GM23248 (cell line): Measurements from ENCODE around the gene VWA2. TPM values are rescaled to one million over a fixed set of nuclear protein-coding genes. Genes with fewer than 3 reads are reported as not detected.

ENCODE experiments used
- DNase-seq: peaks from one replicate; pipeline ENCODE4 v3.0.0-alpha.2; 2015
- H2AFZ ChIP-seq: fragments of 200-600 bp; sonication (generic); 2 replicates; pipeline ENCODE4 v1.6.1; 2016; ENCODE audit warnings: antibody characterized with exemption
- H3F3A ChIP-seq: fragments of 200-600 bp; sonication (generic); 2 replicates; pipeline ENCODE4 v1.6.1; 2016; ENCODE audit warnings: mild to moderate bottlenecking, antibody characterized with exemption, mixed run types; ENCODE audit not compliant: insufficient read depth
- H3K27ac ChIP-seq: fragments of 200-600 bp; sonication (generic); 2 replicates; pipeline ENCODE4 v1.5.1; 2016; ENCODE audit warnings: mild to moderate bottlenecking
- H3K27me3 ChIP-seq: fragments of 200-600 bp; sonication (generic); replicated peaks from 2 replicates; pipeline ENCODE4 v1.6.1; 2016; ENCODE audit warnings: mild to moderate bottlenecking; ENCODE audit not compliant: insufficient read depth
- H3K36me3 ChIP-seq: fragments of 200-600 bp; sonication (generic); 2 replicates; pipeline ENCODE4 v1.6.1; 2016; ENCODE audit warnings: low read depth, mild to moderate bottlenecking
- H3K4me1 ChIP-seq: fragments of 200-600 bp; sonication (generic); 2 replicates; pipeline ENCODE4 v1.6.1; 2016; ENCODE audit warnings: mild to moderate bottlenecking; ENCODE audit not compliant: insufficient read depth
- H3K4me2 ChIP-seq: fragments of 200-600 bp; sonication (generic); one replicate; pipeline ENCODE4 v1.6.1; 2016; ENCODE audit warnings: mild to moderate bottlenecking; ENCODE audit not compliant: unreplicated experiment
- H3K4me3 ChIP-seq: fragments of 200-600 bp; sonication (generic); 2 replicates; pipeline ENCODE4 v1.5.1; 2016; ENCODE audit warnings: mild to moderate bottlenecking
- H3K79me2 ChIP-seq: fragments of 200-600 bp; sonication (generic); 2 replicates; pipeline ENCODE4 v1.6.1; 2016; ENCODE audit warnings: mild to moderate bottlenecking; ENCODE audit not compliant: insufficient read depth
- H3K9ac ChIP-seq: fragments of 200-600 bp; sonication (generic); 2 replicates; pipeline ENCODE4 v1.6.1; 2016; ENCODE audit warnings: mild to moderate bottlenecking
- H3K9me2 ChIP-seq: fragments of 200-600 bp; sonication (generic); 2 replicates; pipeline ENCODE4 v1.6.1; 2016; ENCODE audit warnings: mixed run types, mild to moderate bottlenecking, moderate library complexity; ENCODE audit not compliant: insufficient read depth
- H3K9me3 ChIP-seq: fragments of 200-600 bp; sonication (generic); one replicate; pipeline ENCODE4 v1.6.1; 2017; ENCODE audit warnings: low read depth
- H4K20me1 ChIP-seq: fragments of 200-600 bp; sonication (generic); 2 replicates; pipeline ENCODE4 v1.6.0; 2016; ENCODE audit not compliant: insufficient read depth
- EZH2 ChIP-seq: fragments of 200-600 bp; sonication (generic); IDR thresholded peaks from 2 replicates; pipeline ENCODE4 v1.6.1; 2018; ENCODE audit warnings: antibody characterized with exemption, mild to moderate bottlenecking; ENCODE audit not compliant: insufficient read depth, poor library complexity, severe bottlenecking
- EZH2phosphoT487 ChIP-seq: fragments of 200-600 bp; sonication (generic); IDR thresholded peaks from 2 replicates; pipeline ENCODE4 v1.6.1; 2018; ENCODE audit warnings: antibody characterized with exemption, moderate library complexity, mild to moderate bottlenecking, low read depth; ENCODE audit not compliant: insufficient read depth
- WGBS, 2 experiments: methylation state at CpG; one replicate each; pipeline ENCODE4 v1.1.6; 2015 to 2017; ENCODE audit warnings: low lambda C conversion rate in 2 of 2, low coverage in 1 of 2; ENCODE audit errors: missing lambda C conversion rate in 2 of 2; 5-methylcytosine and 5-hydroxymethylcytosine counted together
- in situ Hi-C: fragments of 300-500 bp; cut with MboI; formaldehyde crosslinking; loops from 2 replicates; pipeline ENCODE4 v1.15.0; 2020
- polyA plus RNA-seq: library from polyadenylated mRNA; unstranded; fragments of >200 nt; fragmentation: Nextera tagmentation; extraction: Ambion mirVana; gene quantifications from 2 replicates; pipeline ENCODE4 v1.2.1, GENCODE V29; 2016
- total RNA-seq: library from RNA; depleted of rRNA; stranded (reverse); fragments of >200 nt; shearing (Covaris generic); gene quantifications from 2 replicates; pipeline ENCODE4 v1.2.3, GENCODE V29; 2014

Gene VWA2
- total and polyA plus RNA-seq, 2 experiments from 2014 or later: not detected

GRCh38 chr10:114286921-114287320, 47.9 kb downstream of the VWA2 start:
- WGBS, 2 experiments: 44 to 46% methylated on average over 8 of the region's 8 CpGs
- Histone ChIP-seq H3K27me3 (peaks cover 5% of the 10 kb centered on the region; the same call in 1 of the 2 replicates), H4K20me1 (no peaks in the 10 kb centered on the region), H3K9me3 (no peaks in the 10 kb centered on the region), H3K4me2 (no peak overlapping the region), H3K4me3 (no peak overlapping the region), H3F3A (no peaks in the 10 kb centered on the region), H3K79me2 (no peaks in the 10 kb centered on the region), H3K36me3 (no peaks in the 10 kb centered on the region), H3K9me2 (no peaks in the 10 kb centered on the region), H3K4me1 (no peaks in the 10 kb centered on the region), H2AFZ (no peak overlapping the region), H3K27ac (no peak overlapping the region), H3K9ac (no peak overlapping the region)
- TF ChIP-seq EZH2phosphoT487 (no peak), EZH2 (no peak)
- in situ Hi-C loops: no loop called here
- no peak for DNase-seq

GRCh38 chr10:114288424-114289095, 49.5 kb downstream of the VWA2 start:
- H3F3A ChIP-seq: no peaks in the 10 kb centered on the region
- WGBS, 2 experiments: 49 to 50% methylated on average over 11 of the region's 11 CpGs
- H2AFZ ChIP-seq: no peak overlapping the region
- H3K27ac ChIP-seq: no peak overlapping the region
- H3K4me2 ChIP-seq: no peak overlapping the region
- H3K9me2 ChIP-seq: no peaks in the 10 kb centered on the region
- DNase-seq: no peak
- H3K9ac ChIP-seq: no peak overlapping the region
- H3K27me3 ChIP-seq: peaks cover 5% of the 10 kb centered on the region; the same call in 1 of the 2 replicates
- no peaks in the 10 kb centered on the region for H4K20me1 ChIP-seq
- no peaks in the 10 kb centered on the region for H3K79me2 ChIP-seq
- H3K4me3 ChIP-seq: no peak overlapping the region
- H3K36me3 ChIP-seq: no peaks in the 10 kb centered on the region
- no peaks in the 10 kb centered on the region for H3K9me3 ChIP-seq
- H3K4me1 ChIP-seq: no peaks in the 10 kb centered on the region
- TF ChIP-seq EZH2 (no peak), EZH2phosphoT487 (no peak)
- in situ Hi-C loops: no loop called here

GRCh38 chr10:114289096-114289436, 50.0 kb downstream of the VWA2 start:
- WGBS, 2 experiments: 78 to 82% methylated on average over 16 of the region's 16 CpGs
- TF ChIP-seq EZH2: no peak
- TF ChIP-seq EZH2phosphoT487: no peak
- Histone ChIP-seq H3K36me3 (no peaks in the 10 kb centered on the region), H2AFZ (no peak overlapping the region), H3K4me2 (no peak overlapping the region), H3K9ac (no peak overlapping the region), H3K27me3 (peaks cover 5% of the 10 kb centered on the region; the same call in 1 of the 2 replicates), H3K79me2 (no peaks in the 10 kb centered on the region), H3K4me3 (no peak overlapping the region), H3K9me2 (no peaks in the 10 kb centered on the region), H4K20me1 (no peaks in the 10 kb centered on the region), H3F3A (no peaks in the 10 kb centered on the region), H3K9me3 (peaks cover under 1% of the 10 kb centered on the region), H3K4me1 (no peaks in the 10 kb centered on the region), H3K27ac (no peak overlapping the region)
- DNase-seq: no peak
- in situ Hi-C loops: no loop called here

DNA sequence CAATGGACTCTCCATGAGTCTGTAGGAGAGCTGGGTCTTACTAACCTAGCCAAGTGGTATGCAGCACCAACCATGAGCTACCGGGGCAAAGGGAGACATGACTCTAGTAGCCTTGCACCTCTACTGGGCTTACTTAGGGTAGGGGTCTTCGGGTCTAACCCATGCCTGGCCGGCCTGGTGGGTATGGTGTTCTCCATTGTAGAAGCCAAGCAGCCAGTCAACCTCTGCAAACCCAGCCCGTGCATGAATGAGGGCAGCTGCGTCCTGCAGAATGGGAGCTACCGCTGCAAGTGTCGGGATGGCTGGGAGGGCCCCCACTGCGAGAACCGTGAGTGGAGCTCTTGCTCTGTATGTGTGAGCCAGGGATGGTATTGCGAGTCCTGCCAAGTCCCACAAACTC, 51.0 kb downstream of the VWA2 start:
- Histone ChIP-seq H4K20me1 (no peaks in the 10 kb centered on the region), H3K27me3 (peaks cover 5% of the 10 kb centered on the region; the same call in 1 of the 2 replicates), H3F3A (no peaks in the 10 kb centered on the region), H2AFZ (no peak overlapping the region), H3K4me1 (no peaks in the 10 kb centered on the region), H3K36me3 (no peaks in the 10 kb centered on the region), H3K9ac (no peak overlapping the region), H3K9me3 (peaks cover 4% of the 10 kb centered on the region), H3K79me2 (no peaks in the 10 kb centered on the region), H3K4me2 (no peak overlapping the region), H3K9me2 (no peaks in the 10 kb centered on the region), H3K27ac (no peak overlapping the region), H3K4me3 (no peak overlapping the region)
- no peak for TF ChIP-seq EZH2
- no peak for TF ChIP-seq EZH2phosphoT487
- in situ Hi-C loops: no loop called here
- no peak for DNase-seq
- WGBS, 2 experiments: 70 to 75% methylated on average over 10 of the region's 10 CpGs
